Vagina (tissue), 2 donors: ENCODE data around the gene APOE.
A peak's percentile ranks its signal among the peaks of the same experiment; 100 is the strongest.

Experiments
- CTCF ChIP-seq, 3 experiments: fragments of 450-650 bp in 2 of 3; fragments of 200-600 bp in 1 of 3; sonication (generic) in 1 of 3; IDR thresholded peaks; one replicate each; pipeline ENCODE4 v1.5.1; 2017 to 2019; ENCODE audit warnings: antibody characterized with exemption in 3 of 3, mild to moderate bottlenecking in 2 of 3, moderate library complexity in 2 of 3
- POLR2A ChIP-seq, 2 donors: fragments of 450-650 bp; IDR thresholded peaks; one replicate each; pipeline ENCODE4 v1.6.1; 2017; ENCODE audit warnings: antibody characterized with exemption in 2 of 2, mild to moderate bottlenecking in 2 of 2, moderate library complexity in 2 of 2
- POLR2AphosphoS5 ChIP-seq, 2 donors: sonication (generic); formaldehyde crosslinking; IDR thresholded peaks; one replicate each; pipeline ENCODE4 v1.9.0; 2017; ENCODE audit warnings: antibody characterized with exemption in 2 of 2, mild to moderate bottlenecking in 2 of 2, low read depth in 1 of 2; ENCODE audit not compliant: insufficient read depth in 1 of 2

- TF ChIP-seq CTCF (IDR thresholded peaks at IDR 0.05): no peak
- peak in 1 of 2 donors; percentile 40 for TF ChIP-seq POLR2A (IDR thresholded peaks at IDR 0.05)
- peak; percentile 95 to 98 for TF ChIP-seq POLR2AphosphoS5 (IDR thresholded peaks at IDR 0.05; ENCODE audit: insufficient read depth in 1 of 2, low read depth in 1 of 2)
Measured at GRCh38 chr19:44890366-44891015, 15.1 kb upstream of the APOE start.
